Esophagus squamous epithelium (tissue), 5 donors: ENCODE measurements around the gene TTC28. TPM values are rescaled to one million over a fixed set of nuclear protein-coding genes. Genes with fewer than 3 reads are reported as not detected.
A peak's percentile ranks its signal among the peaks of the same experiment; 100 is the strongest.

Experiments
- DNase-seq: peaks from one replicate; lab custom pipeline; 2025; lab: John Stamatoyannopoulos, UW
- H3K27ac ChIP-seq, 4 donors: fragments of 200-600 bp; sonication (generic); one replicate each; pipeline ENCODE4 v1.5.1; 2016 to 2019; ENCODE audit warnings: mild to moderate bottlenecking in 1 of 4
- H3K27me3 ChIP-seq, 4 donors: fragments of 200-600 bp; sonication (generic); 1 replicate in 3 of 4; 2 replicates in 1 of 4; pipeline versions ENCODE4 v1.5.1 to v1.6.0; 2017 to 2021; ENCODE audit warnings: antibody characterized with exemption in 1 of 4
- H3K36me3 ChIP-seq, 3 donors: fragments of 200-600 bp; sonication (generic); one replicate each; pipeline ENCODE4 v1.5.1; 2016 to 2019
- H3K4me1 ChIP-seq, 3 donors: fragments of 200-600 bp; sonication (generic); one replicate each; pipeline ENCODE4 v1.5.1; 2017 to 2019
- H3K4me3 ChIP-seq, 4 donors: fragments of 200-600 bp; sonication (generic); 1 replicate in 3 of 4; 2 replicates in 1 of 4; pipeline ENCODE4 v1.5.1; 2016 to 2019; ENCODE audit warnings: mild to moderate bottlenecking in 2 of 4, moderate library complexity in 1 of 4
- H3K9me3 ChIP-seq, 3 donors: fragments of 200-600 bp; sonication (generic); one replicate each; pipeline ENCODE4 v1.5.1; 2016 to 2019
- POLR2A ChIP-seq, 4 donors: fragments of 450-650 bp; IDR thresholded peaks; one replicate each; pipeline ENCODE4 v1.6.1; 2017; ENCODE audit warnings: antibody characterized with exemption in 4 of 4, mild to moderate bottlenecking in 4 of 4, moderate library complexity in 3 of 4
- WGBS, 2 donors: methylation state at CpG; one replicate each; pipeline ENCODE4 v1.1.5; 2018; 5-methylcytosine and 5-hydroxymethylcytosine counted together
- intact Hi-C: fragments of 100-400 bp; cut with DNase I; formaldehyde crosslinking; loops from one replicate; pipeline ENCODE4 v1.15.0; 2022
- total RNA-seq, 4 donors: library from RNA; depleted of rRNA; stranded (reverse); fragments of >200 nt; gene quantifications; one replicate each; pipeline ENCODE4 v1.1.0, GENCODE V29; 2016
- TF ChIP-seq, protein P1 (sequence below), 6 experiments: fragments of 450-650 bp in 4 of 6; fragments of 200-600 bp in 2 of 6; sonication (generic) in 2 of 6; IDR thresholded peaks; one replicate each; pipeline ENCODE4 v1.5.1; 2016 to 2019; ENCODE audit warnings: antibody characterized with exemption in 6 of 6, mild to moderate bottlenecking in 4 of 6, moderate library complexity in 4 of 6
- donor health status: DM: yes; HTN: yes; CAD: no.

TTC28 gene
- total RNA-seq, 4 donors from 2014 or later = 6.0 to 21.4 (median 7.7) TPM

DNA sequence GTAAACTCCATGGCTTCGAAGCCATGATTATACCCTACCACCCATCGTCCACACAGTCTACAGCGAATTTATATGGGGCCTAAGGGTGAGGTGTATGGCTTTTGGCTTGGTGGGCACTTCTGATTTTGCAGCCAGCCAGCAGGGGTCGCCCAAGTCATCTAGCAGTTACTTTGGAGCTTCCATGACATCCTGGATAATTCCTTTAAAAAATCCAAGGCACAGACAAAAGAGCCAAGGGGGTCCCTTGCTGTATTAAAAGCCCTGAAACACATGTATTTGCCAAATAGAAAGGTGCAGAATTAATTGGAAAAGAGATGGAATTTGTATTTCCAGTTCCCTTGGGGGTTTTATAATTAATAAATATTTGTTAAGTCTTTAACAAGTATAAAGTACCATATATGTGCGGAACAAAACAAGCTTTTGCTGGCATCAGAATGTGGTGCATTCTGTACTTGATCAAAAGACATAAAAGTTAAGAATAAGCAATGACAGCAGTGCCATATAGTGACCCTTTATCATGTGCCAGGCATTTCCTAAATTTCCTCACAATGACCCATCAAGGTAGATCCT, 627.8 kb downstream of the TTC28 start:
- DNase-seq = no peak
- no peaks in the 10 kb centered on the region for H3K9me3 ChIP-seq
- intact Hi-C loops = loop anchor here (5.0 kb wide), 1 partner anchor 540 kb away; no protein-coding TSS in a partner anchor
- H3K36me3 ChIP-seq = no peaks in the 10 kb centered on the region
- H3K27me3 ChIP-seq = no peaks in the 10 kb centered on the region
- H3K4me3 ChIP-seq = no peak overlapping the region
- peak overlapping the region in 1 of 4 donors; percentile 40 for H3K27ac ChIP-seq
- no peak for TF ChIP-seq POLR2A (IDR thresholded peaks at IDR 0.05)
- TF ChIP-seq, protein P1, sequence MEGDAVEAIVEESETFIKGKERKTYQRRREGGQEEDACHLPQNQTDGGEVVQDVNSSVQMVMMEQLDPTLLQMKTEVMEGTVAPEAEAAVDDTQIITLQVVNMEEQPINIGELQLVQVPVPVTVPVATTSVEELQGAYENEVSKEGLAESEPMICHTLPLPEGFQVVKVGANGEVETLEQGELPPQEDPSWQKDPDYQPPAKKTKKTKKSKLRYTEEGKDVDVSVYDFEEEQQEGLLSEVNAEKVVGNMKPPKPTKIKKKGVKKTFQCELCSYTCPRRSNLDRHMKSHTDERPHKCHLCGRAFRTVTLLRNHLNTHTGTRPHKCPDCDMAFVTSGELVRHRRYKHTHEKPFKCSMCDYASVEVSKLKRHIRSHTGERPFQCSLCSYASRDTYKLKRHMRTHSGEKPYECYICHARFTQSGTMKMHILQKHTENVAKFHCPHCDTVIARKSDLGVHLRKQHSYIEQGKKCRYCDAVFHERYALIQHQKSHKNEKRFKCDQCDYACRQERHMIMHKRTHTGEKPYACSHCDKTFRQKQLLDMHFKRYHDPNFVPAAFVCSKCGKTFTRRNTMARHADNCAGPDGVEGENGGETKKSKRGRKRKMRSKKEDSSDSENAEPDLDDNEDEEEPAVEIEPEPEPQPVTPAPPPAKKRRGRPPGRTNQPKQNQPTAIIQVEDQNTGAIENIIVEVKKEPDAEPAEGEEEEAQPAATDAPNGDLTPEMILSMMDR (IDR thresholded peaks at IDR 0.05) = peak; percentile 36 to 84 (median 78)
- H3K4me1 ChIP-seq = peaks cover 0 to 18% (median 0%) of the 10 kb centered on the region in 3 donors
- 42 to 43% methylated on average over 5 of the region's 5 CpGs for whole genome bisulfite sequencing, 2 donors

DNA sequence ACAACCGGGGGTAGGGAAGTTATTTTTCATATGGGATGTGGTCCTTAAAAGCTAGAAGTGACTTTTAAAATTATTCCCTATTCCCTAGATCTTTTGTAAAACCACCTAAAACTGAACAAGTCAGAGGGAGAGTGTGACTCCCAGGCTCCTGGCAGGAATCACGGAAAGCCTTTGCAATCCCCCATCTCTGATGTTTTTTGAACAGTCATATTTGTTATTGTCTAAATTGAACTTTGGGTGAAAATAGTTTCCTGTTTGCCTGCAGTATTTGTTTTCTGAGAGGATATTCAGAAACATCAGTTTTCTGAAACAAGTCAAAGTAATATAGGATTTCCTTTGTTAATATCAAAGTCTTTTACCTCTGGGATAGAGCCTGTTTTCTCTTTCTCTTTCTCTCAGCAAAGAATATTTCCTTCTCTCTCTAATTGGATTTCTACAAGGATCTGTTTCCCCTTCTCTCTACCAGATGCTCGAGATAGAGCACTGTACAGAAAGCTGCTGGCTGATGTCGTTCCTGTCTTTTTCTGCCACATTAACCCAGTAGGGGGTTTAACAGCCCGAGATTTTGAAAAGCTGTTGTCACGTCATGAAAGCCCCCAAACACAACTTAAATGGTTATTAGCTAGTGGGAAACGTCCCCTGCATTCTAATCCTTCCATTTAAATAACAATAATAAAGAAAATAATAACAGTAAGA, 628.4 kb downstream of the TTC28 start:
- Histone ChIP-seq H3K9me3 (no peaks in the 10 kb centered on the region), H3K27ac (peak overlapping the region in 1 of 4 donors; percentile 40), H3K27me3 (no peaks in the 10 kb centered on the region), H3K36me3 (no peaks in the 10 kb centered on the region), H3K4me3 (no peak overlapping the region), H3K4me1 (peaks cover 0 to 18% (median 0%) of the 10 kb centered on the region in 3 donors)
- TF ChIP-seq, protein P1 (IDR thresholded peaks at IDR 0.05) = no peak
- no peak for DNase-seq
- intact Hi-C loops = loop anchor here (5.0 kb wide), 1 partner anchor 541 kb away; no protein-coding TSS in a partner anchor
- 60% methylated on average over 7 of the region's 7 CpGs for WGBS, 2 donors

DNA sequence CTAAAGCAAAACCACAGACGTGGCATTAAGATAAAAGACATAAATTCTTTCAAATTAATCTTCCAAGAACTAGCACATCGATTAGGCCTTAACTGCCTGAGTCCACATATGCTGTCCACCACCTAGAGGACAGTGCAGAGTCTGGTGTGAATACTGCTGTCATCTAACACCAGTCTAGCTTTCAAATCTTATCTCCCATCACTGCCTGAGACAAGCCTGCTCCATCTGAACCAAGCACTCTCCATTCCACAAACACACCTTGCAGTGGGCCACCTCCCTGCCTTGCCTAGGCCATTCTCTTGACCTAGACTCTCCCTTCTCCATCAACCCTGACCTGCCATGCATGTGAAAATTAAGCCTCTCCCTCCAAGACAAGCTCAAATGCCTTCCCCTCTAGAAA, 631.1 kb downstream of the TTC28 start:
- TF ChIP-seq POLR2A (IDR thresholded peaks at IDR 0.05) = no peak
- TF ChIP-seq, protein P1 (IDR thresholded peaks at IDR 0.05) = no peak
- H3K36me3 ChIP-seq = no peaks in the 10 kb centered on the region
- WGBS, 2 donors = 64 to 73% methylated on average over 2 of the region's 2 CpGs
- no peak overlapping the region for H3K4me3 ChIP-seq
- no peak for DNase-seq
- H3K4me1 ChIP-seq = peaks cover 0 to 29% (median 0%) of the 10 kb centered on the region in 3 donors
- no peaks in the 10 kb centered on the region for H3K27me3 ChIP-seq
- intact Hi-C loops = no loop called here
- H3K27ac ChIP-seq = peak overlapping the region in 2 of 4 donors; percentile 12 to 46
- H3K9me3 ChIP-seq = no peaks in the 10 kb centered on the region

DNA sequence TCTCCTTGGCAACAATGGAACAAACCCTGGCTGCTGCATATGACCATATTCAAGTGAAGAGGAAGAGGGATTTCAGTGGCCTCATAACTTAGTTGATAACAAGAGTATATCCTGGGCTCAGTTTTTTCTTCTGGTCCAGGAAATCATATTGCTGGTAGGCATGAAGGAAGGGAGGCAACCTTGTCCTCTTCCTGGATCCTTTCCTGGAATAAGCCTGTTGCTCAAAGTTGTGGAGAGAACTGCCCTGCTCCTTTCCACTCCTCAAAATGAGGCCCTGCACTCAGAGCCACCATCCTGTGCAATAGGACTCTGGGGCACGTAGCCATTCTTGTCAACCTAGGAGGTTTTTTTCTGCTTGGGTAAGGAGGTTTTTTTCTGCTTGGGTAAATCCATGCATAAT, 631.9 kb downstream of the TTC28 start:
- WGBS, 2 donors = 71% methylated on average over 1 of the region's 1 CpG; no CpG with 5 or more reads in 1 of the 2 donors

More for the DNA sequence above, 631.9 kb downstream of the TTC28 start:
- Histone ChIP-seq H3K9me3 (no peaks in the 10 kb centered on the region), H3K27ac (peak overlapping the region in 2 of 4 donors; percentile 12 to 47), H3K4me3 (no peak overlapping the region), H3K27me3 (no peaks in the 10 kb centered on the region), H3K4me1 (peaks cover 0 to 29% (median 0%) of the 10 kb centered on the region in 3 donors), H3K36me3 (no peaks in the 10 kb centered on the region)
- intact Hi-C loops = no loop called here
- TF ChIP-seq, protein P1 (IDR thresholded peaks at IDR 0.05) = no peak
- no peak for TF ChIP-seq POLR2A (IDR thresholded peaks at IDR 0.05)
- DNase-seq = no peak
